Coronary artery (tissue), 2 donors: ENCODE results near the gene RPL18A.

Experiments
- DNase-seq: peaks from one replicate; pipeline ENCODE4 v3.0.0-alpha.2; 2017; ENCODE audit warnings: low spot score
- H3K27ac ChIP-seq, 2 donors: fragments of 200-600 bp; sonication (generic); one replicate each; pipeline ENCODE4 v1.5.1; 2016 to 2019
- H3K4me3 ChIP-seq: fragments of 200-600 bp; sonication (generic); 2 replicates; pipeline ENCODE4 v1.5.1; 2016; ENCODE audit warnings: mild to moderate bottlenecking, moderate library complexity
- CTCF ChIP-seq: fragments of 200-600 bp; sonication (generic); IDR thresholded peaks from one replicate; pipeline ENCODE4 v1.5.1; 2019; ENCODE audit warnings: antibody characterized with exemption

RPL18A gene

GRCh38 chr19:17859533-17860330 lies at the start of gene RPL18A:
RPL18A (plus strand) TSS chr19:17859910; CDS start chr19:17859957, 47 bp downstream.
- peak within 1 kb of the TSS; percentile 85 to 86 for H3K27ac ChIP-seq
- TF ChIP-seq CTCF, result peak; percentile 51
- H3K4me3 ChIP-seq, result peak within 1 kb of the TSS; percentile 93
- peak; percentile 99 for DNase-seq

DNA sequence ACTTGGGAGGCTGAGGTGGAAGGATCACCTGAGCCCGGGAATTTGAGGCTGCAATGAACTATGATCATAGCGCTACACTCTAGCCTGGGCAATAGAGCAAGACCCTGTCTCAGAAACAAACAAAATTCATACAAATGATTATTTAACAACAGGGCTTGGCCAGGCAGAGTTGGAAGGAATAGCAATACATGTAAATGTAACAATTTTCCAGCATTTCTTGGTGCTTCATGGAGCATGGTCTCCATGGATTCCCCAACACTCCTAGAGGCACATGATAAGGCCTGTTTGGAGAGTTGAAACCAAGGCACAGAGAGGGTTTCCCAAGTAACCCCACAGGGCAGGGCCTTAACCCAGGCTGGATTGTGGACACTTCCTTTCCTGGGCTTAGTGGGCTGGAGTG lies 48.6 kb upstream of the RPL18A start:
- no peak for TF ChIP-seq CTCF
- no peak for DNase-seq
- Histone ChIP-seq H3K4me3 (no peak overlapping the region), H3K27ac (no peak overlapping the region)

- DNase-seq, result no peak
- no peak for TF ChIP-seq CTCF
- no peak overlapping the region for H3K4me3 ChIP-seq
These were observed 48.0 kb upstream of the RPL18A start for GRCh38 chr19:17811681-17812080.

GRCh38 chr19:17812099-17812498 lies 47.6 kb upstream of the RPL18A start:
- TF ChIP-seq CTCF, result no peak
- Histone ChIP-seq H3K4me3 (no peak overlapping the region), H3K27ac (no peak overlapping the region)
- no peak for DNase-seq

More at GRCh38 chr19:17811681-17812080, 48.0 kb upstream of the RPL18A start:
- no peak overlapping the region for H3K27ac ChIP-seq

GRCh38 chr19:17817668-17818363 lies 41.9 kb upstream of the RPL18A start:
- no peak for TF ChIP-seq CTCF
- H3K4me3 ChIP-seq, result no peak overlapping the region

DNA sequence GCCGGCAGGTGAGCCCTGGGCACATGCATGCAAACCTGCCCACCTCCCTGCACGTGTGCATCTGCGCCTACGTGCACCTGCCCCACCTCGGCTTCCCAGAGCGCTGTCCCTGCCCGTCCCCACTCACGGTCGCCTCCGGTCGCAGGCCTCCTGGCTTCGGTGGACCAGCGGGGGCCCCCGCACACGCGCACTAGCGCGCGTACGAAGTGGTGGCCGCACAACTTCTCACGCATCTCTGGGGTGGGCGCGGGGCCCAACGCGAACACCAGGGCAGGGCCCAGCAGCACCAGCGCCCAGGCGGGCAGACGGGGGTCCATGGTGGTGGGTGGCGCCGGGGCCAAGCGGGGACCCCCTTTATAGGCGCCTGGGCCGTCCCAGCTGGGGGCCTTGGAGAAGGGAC lies 38.5 kb upstream of the RPL18A start, which contains the start of gene INSL3:
Gene INSL3, minus strand, starts transcription at position 330 of the 400 bp plus-strand sequence. Its CDS starts 13 bp downstream, at position 317.
- DNase-seq, result no peak

More at GRCh38 chr19:17817668-17818363, 41.9 kb upstream of the RPL18A start:
- no peak for DNase-seq
- H3K27ac ChIP-seq, result no peak overlapping the region

More for the DNA sequence above, 38.5 kb upstream of the RPL18A start, which contains the start of gene INSL3:
- H3K27ac ChIP-seq, result no peak within 1 kb of the TSS
- H3K4me3 ChIP-seq, result no peak within 1 kb of the TSS
- TF ChIP-seq CTCF, result no peak
